NCI-H2196 treated with DMSO at 0.1 percent for 48 hours (cell line): ENCODE data around the gene LIN52.
A peak's percentile ranks its signal among the peaks of the same experiment; 100 is the strongest.

Source experiments
- DNase-seq: peaks from one replicate; lab custom pipeline; 2025; ENCODE audit not compliant: unreplicated experiment; lab: John Stamatoyannopoulos, UW

The LIN52 gene

DNA sequence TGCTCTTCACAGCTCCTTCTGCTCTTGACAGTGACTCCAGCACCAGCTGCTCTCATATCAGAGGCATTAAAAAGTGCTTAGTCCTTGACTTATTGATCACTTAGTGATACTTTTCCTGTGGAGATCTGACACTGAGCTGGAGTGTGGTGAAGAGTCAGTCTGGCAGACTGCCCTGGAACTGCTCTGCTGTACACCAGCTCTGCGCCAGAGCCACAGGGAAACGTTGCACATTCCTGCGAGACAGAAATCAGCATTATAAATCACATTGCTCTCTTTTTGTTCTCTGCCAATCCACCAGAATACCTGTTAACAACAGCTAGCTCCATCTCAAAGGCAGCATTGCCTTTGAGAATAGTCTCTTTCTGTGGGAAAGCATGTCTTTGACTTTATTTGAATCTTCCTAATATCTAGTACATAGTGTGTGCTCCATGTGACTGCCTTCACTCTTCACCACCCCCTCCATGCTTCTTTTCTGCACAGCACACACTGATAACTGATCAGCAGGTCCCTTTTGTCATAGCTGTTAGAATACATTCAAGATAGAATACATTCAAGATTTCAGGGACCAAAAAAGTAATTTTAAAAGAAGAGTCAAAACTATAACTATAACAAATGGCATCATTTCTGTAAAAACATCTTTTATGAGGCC lies 106.3 kb downstream of the LIN52 start:
- DNase-seq, result no peak

DNA sequence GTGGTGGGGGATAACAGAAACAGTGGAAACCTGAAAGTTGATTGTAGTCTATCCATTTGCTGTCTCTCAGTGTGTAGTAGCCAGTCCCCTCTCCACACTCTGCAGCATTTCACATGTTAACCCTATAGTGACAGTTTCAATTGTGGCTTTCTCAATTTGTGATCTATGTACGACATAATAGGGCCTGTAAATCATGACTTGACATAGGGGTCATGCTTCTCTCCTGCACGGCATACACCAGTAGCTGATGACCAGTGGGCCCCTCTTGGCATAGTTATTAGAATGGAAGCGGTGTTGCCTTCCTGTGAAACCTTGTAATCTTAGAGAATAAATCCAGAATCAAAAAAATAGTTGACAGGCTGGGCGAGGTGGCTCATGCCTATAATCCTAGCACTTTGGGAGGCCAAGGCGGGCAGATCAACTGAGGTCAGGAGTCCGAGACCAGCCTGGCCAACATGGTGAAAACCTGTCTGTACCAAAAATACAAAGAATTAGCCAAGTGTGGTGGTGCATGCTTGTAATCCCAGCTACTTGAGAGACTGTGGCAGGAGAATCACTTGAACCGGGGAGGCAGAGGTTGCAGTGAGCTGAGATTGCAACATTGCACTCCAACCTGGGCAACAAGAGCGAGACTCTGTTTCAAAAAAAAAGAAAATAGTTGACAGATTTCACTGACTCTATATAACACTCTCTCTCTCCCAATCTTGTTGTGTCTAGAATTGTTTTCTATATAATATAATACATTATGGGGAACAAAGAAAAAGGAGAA lies 109.9 kb downstream of the LIN52 start:
- DNase-seq, result no peak

DNA sequence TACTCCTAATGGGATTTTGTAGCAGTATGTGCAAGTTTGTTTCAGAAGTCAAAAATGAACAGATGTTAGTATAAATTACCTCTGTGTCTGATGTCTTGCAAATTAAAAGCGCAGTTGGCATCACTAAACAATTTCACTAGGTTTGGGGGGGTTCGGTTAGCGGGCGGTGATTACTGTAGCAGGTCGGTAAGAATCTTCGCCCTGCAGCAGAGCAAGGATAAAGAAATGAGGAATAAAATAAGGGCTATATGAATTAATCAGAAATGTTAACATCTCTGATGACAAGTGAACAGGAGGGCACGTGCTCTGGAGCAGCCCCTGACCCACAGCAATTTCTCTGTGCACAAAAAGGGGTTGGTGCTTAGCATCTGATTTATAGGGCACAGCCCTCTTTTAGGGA lies 110.9 kb downstream of the LIN52 start:
- no peak for DNase-seq

- DNase-seq, result no peak
These were observed 113.9 kb downstream of the LIN52 start for GRCh38 chr14:74198441-74199234.

- no peak for DNase-seq
These were observed 117.4 kb downstream of the LIN52 start for GRCh38 chr14:74202113-74202512.

GRCh38 chr14:74203639-74204038 lies 118.9 kb downstream of the LIN52 start:
- no peak for DNase-seq

GRCh38 chr14:74204491-74204890 lies 119.7 kb downstream of the LIN52 start:
- no peak for DNase-seq

GRCh38 chr14:74205882-74206281 lies 121.1 kb downstream of the LIN52 start:
- no peak for DNase-seq

- no peak for DNase-seq
These were observed 123.2 kb downstream of the LIN52 start for GRCh38 chr14:74207943-74208342.

DNA sequence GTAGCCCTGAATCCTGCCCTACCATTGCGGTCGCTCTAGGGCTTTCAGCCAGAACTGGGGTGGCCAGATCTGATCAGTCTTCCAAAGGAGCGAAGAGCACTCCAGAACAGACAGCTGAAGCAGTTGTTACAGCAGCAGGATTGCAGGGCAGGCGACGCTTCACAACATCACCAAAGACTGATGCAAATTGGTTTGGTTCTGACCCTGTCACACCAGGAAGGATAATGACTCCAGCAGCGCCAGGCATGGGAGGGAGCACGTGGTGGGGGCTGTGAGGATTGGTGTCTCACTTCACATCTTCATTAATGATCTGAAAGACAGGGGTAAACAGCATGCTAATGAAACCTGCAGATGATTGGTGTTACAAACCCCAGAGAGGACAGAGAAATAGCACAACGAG lies 123.9 kb downstream of the LIN52 start:
- DNase-seq, result no peak

DNA sequence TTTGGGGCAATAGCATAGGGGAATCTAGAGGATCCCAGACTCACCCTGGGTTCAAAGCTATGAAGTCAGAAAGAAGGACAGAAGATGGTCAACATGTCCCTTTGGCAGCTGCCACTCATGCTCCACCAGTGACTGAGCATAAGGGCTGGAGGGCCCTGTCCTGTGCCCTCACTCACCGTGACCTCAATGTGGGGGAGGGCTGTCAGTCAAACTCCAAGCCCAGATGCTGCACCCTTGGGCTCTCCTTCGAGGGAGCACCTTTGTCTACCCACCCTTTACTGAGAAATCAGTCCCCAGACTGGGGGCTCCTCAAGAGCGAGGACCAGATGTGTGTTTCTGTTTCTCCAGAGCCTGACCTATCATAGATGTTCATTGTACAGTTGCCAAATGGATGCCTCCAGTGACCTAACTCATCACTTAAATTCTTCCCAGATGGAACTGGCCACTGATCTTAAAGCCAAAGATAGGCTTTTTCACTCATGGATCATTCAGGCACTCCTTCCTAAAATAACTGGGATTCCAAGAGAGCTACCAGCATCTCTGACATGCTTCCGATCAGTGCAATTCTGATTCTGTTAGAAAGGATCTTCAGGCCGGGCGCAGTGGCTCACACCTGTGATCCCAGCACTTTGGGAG lies 127.3 kb downstream of the LIN52 start:
- DNase-seq, result no peak

GRCh38 chr14:74213907-74214803 lies 129.4 kb downstream of the LIN52 start:
- no peak for DNase-seq

GRCh38 chr14:74216671-74217070 lies 131.9 kb downstream of the LIN52 start:
- no peak for DNase-seq

GRCh38 chr14:74217672-74218448 lies 133.1 kb downstream of the LIN52 start:
- peak; percentile 14 for DNase-seq

GRCh38 chr14:74218462-74218861 lies 133.7 kb downstream of the LIN52 start:
- no peak for DNase-seq

GRCh38 chr14:74219277-74220205 lies 134.8 kb downstream of the LIN52 start:
- DNase-seq, result no peak

DNA sequence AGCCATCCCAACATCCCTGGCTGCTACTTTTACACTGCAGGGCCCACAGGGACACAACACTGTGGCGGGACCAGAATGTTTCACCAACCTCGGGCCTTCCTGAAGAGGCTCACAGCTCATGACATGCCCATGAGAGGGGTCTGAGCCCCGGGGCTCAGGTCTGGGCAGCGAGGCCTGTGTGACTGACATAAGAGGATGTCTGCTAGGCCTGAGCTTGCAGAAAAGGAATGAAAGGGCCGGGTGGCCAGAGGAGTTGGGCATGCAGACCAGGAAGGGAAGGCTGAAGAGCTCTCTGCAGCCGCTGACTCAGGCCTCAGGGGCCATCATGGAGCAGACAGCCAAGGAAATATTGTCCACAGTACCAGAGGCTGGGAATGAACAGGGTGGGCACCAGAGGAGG lies 136.2 kb downstream of the LIN52 start:
- DNase-seq, result no peak

DNA sequence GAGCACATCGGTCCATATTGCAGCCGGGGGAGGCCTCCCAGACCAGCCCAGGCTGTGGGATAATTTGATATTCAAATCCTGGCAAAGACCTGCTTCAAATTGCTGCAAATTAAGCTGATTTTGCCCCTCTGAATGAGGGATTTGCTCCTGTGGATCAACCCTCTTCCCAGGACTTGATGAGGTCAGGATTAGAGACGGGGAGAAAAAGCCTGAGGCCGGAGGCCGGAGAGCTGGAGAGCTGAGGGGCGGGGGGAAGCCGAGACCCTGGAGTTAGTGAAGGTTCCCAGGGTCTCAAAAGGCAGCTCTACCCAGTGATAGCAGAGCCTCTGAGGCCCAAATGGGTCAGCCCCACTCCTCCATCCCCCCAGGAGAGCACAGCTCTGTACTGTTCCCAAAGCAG lies 137.0 kb downstream of the LIN52 start:
- DNase-seq, result no peak

GRCh38 chr14:74223016-74223415 lies 138.3 kb downstream of the LIN52 start:
- no peak for DNase-seq
